ENCODE results near the gene ZCWPW1. TPM values are rescaled to one million over a fixed set of nuclear protein-coding genes. Genes with fewer than 3 reads are reported as not detected.
"Not testable (repeated sequence)": the region's sequence is repeated elsewhere in the genome, so short reads cannot be mapped to it uniquely, and the experiment has no call there.

Gene ZCWPW1
- total RNA-seq, 1 donor from 2014 or later = 1.3 TPM

GRCh38 chr7:100449190-100449795 is 20.8 kb upstream of the ZCWPW1 start:
- H3K4me3 ChIP-seq (ENCODE audit: low read depth, low read length) = no peak overlapping the region
- DNase-seq (ENCODE audit: low read depth) (no peak), FAIRE-seq (no peak)

DNA sequence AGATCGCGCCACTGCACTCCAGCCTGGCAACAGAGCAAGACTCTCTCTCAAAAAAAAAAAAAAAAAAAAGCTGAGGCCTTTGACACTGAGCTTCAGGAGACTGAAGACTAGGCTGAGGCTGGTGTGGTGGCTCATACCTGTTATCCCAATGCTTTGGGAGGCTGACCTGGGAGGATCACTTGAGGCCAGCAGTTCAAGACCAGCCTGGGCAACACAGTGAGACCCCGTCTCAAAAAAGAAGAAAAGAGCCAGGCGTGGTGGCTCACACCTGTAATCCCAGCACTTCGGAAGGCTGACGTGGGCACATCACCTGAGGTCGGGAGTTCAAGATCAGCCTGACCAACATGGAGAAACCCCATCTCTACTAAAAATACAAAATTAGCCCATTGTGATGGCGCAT is 18.9 kb upstream of the ZCWPW1 start:
- not testable (repeated sequence) for H3K36me3 ChIP-seq (ENCODE audit: control insufficient read depth, insufficient read depth, low read length); FAIRE-seq; H3K4me3 ChIP-seq (ENCODE audit: low read depth, low read length); H3K27me3 ChIP-seq (ENCODE audit: control insufficient read depth, insufficient read depth, low read length); DNase-seq (ENCODE audit: low read depth)

More at GRCh38 chr7:100449190-100449795, 20.8 kb upstream of the ZCWPW1 start:
- no peaks in the 10 kb centered on the region for H3K36me3 ChIP-seq (ENCODE audit: control insufficient read depth, insufficient read depth, low read length)
- no peaks in the 10 kb centered on the region for H3K27me3 ChIP-seq (ENCODE audit: control insufficient read depth, insufficient read depth, low read length)
- TF ChIP-seq CTCF (IDR thresholded peaks at IDR 0.05; ENCODE audit: insufficient read depth, low read length, severe bottlenecking) = no peak

GRCh38 chr7:100446040-100446439 is 17.5 kb upstream of the ZCWPW1 start:
- TF ChIP-seq CTCF (IDR thresholded peaks at IDR 0.05; ENCODE audit: insufficient read depth, low read length, severe bottlenecking) = no peak
- FAIRE-seq (no peak), DNase-seq (ENCODE audit: low read depth) (peak; percentile 33)
- H3K36me3 ChIP-seq (ENCODE audit: control insufficient read depth, insufficient read depth, low read length) = no peaks in the 10 kb centered on the region
- no peak overlapping the region for H3K4me3 ChIP-seq (ENCODE audit: low read depth, low read length)
- H3K27me3 ChIP-seq (ENCODE audit: control insufficient read depth, insufficient read depth, low read length) = no peaks in the 10 kb centered on the region

DNA sequence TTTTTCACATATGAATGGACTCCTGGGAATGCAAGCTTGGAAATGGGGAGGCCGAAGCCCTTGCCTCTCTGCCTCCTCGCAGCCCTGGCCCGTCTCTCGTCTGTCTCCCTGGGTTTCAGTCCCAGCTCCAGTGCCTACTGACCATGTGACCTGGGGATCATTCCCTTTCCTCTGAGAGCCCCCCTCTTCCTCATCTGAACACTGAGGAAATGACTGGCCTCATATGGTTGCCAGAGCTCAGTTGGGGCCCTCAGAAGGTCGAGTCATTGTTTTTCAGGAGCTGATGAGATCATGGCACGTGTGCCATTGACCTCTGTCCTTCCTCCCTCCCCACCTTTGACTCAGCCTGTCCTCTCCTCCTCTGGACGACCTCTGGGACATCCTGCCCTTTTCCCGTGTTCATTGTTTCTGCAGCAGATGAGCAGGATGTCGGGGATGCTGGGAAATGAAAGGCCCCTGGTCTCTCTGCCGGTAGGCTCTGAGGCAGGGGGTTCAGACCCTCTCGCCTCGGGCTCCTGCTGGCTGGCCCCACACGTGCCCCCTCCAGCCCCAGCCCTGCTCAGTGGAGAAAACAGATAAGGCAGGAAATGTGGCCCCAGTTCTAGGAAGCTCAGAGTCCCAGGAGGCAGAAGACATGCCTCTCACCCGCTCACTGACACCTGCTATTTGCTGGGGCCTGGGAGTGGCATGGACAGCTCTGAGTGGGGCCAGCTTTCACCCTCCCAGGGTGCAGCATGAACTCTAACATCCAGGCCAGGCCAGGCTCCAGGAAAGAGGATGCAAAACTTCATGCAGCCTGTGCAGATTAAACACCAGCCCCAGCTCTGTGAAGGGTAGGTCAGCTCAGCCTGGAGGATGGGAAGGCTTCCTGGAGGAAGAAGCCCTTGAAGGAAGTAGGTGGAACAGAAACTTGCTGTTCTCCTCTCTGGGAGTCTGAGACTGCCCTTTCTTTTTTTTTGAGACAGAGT is 16.1 kb upstream of the ZCWPW1 start:
- FAIRE-seq (no peak), DNase-seq (ENCODE audit: low read depth) (peak; percentile 25)
- H3K27me3 ChIP-seq (ENCODE audit: control insufficient read depth, insufficient read depth, low read length) = no peaks in the 10 kb centered on the region
- no peak overlapping the region for H3K4me3 ChIP-seq (ENCODE audit: low read depth, low read length)
- no peak for TF ChIP-seq CTCF (IDR thresholded peaks at IDR 0.05; ENCODE audit: insufficient read depth, low read length, severe bottlenecking)
- no peaks in the 10 kb centered on the region for H3K36me3 ChIP-seq (ENCODE audit: control insufficient read depth, insufficient read depth, low read length)

GRCh38 chr7:100443096-100443840 is 14.8 kb upstream of the ZCWPW1 start:
- no peak for TF ChIP-seq CTCF (IDR thresholded peaks at IDR 0.05; ENCODE audit: insufficient read depth, low read length, severe bottlenecking)
- Histone ChIP-seq H3K36me3 (ENCODE audit: control insufficient read depth, insufficient read depth, low read length) (no peaks in the 10 kb centered on the region), H3K27me3 (ENCODE audit: control insufficient read depth, insufficient read depth, low read length) (no peaks in the 10 kb centered on the region), H3K4me3 (ENCODE audit: low read depth, low read length) (no peak overlapping the region)
- FAIRE-seq (no peak), DNase-seq (ENCODE audit: low read depth) (no peak)
